WTC11 (cell line): ENCODE data around the gene SH3BP5L. TPM values are rescaled to one million over a fixed set of nuclear protein-coding genes. Genes with fewer than 3 reads are reported as not detected.

Experiments used
- ATAC-seq: fragments of 200-7000 bp; cut with Tn5 transposase; 2 replicates; pipeline ENCODE4 v1.10.0; 2021; ENCODE audit warnings: mild to moderate bottlenecking, moderate library complexity
- CTCF ChIA-PET: fragments of 300-600 bp; sonication (Branson Sonifier 250); formaldehyde crosslinking; loops from one replicate; lab custom pipeline; 2021; ENCODE audit warnings: antibody characterized with exemption; lab: Charles Lee
- POLR2A ChIA-PET: fragments of 350-600 bp; sonication (Branson Sonifier 250); formaldehyde crosslinking; loops from one replicate; lab custom pipeline; 2021; ENCODE audit warnings: antibody characterized with exemption; lab: Charles Lee
- DNase-seq: peaks from one replicate; pipeline ENCODE4 v3.0.0; 2021; ENCODE audit warnings: low spot score
- H3K27ac Mint-ChIP-seq: 2 replicates; pipeline ENCODE4 v1.8.0; 2021; ENCODE audit warnings: mixed read lengths
- H3K27me3 Mint-ChIP-seq: 2 replicates; pipeline ENCODE4 v1.8.0; 2021; ENCODE audit warnings: low read depth, mild to moderate bottlenecking, moderate library complexity, mixed read lengths
- H3K36me3 Mint-ChIP-seq: 2 replicates; pipeline ENCODE4 v1.8.0; 2021; ENCODE audit warnings: mixed read lengths
- H3K4me1 Mint-ChIP-seq: 2 replicates; pipeline ENCODE4 v1.8.0; 2022; ENCODE audit warnings: mixed read lengths
- H3K4me3 Mint-ChIP-seq: 2 replicates; pipeline ENCODE4 v1.8.0; 2021; ENCODE audit warnings: mild to moderate bottlenecking, moderate library complexity, mixed read lengths
- H3K9me3 Mint-ChIP-seq: 2 replicates; pipeline ENCODE4 v1.8.0; 2021; ENCODE audit warnings: mixed read lengths
- FOXK1 ChIP-seq: sonication (generic); formaldehyde crosslinking; IDR thresholded peaks from 2 replicates; pipeline ENCODE4 v1.8.0; 2022; ENCODE audit warnings: mild to moderate bottlenecking, moderate library complexity, missing genetic modification reagents
- GRHL2 ChIP-seq: fragments of 250-450 bp; sonication (Bioruptor Pico); IDR thresholded peaks from 2 replicates; pipeline ENCODE4 v1.8.0; 2022; ENCODE audit warnings: mild to moderate bottlenecking, moderate library complexity; ENCODE audit not compliant: insufficient replicate concordance, severe bottlenecking
- HMGA2 ChIP-seq: fragments of 250-450 bp; sonication (Bioruptor Pico); IDR thresholded peaks from 2 replicates; pipeline ENCODE4 v1.4.0; 2021; ENCODE audit warnings: mild to moderate bottlenecking, moderate library complexity
- RORB ChIP-seq: fragments of 250-450 bp; sonication (Bioruptor Pico); IDR thresholded peaks from 2 replicates; pipeline ENCODE4 v1.9.0; 2021; ENCODE audit warnings: mild to moderate bottlenecking
- TCF7 ChIP-seq: sonication (generic); formaldehyde crosslinking; IDR thresholded peaks from 2 replicates; pipeline ENCODE4 v1.8.0; 2022; ENCODE audit warnings: mild to moderate bottlenecking, low read depth, missing genetic modification reagents, moderate library complexity
- ZNF671 ChIP-seq: fragments of 250-450 bp; sonication (Bioruptor Pico); IDR thresholded peaks from 2 replicates; pipeline ENCODE4 v1.8.0; 2021; ENCODE audit warnings: mild to moderate bottlenecking
- total RNA-seq: library from RNA; stranded (reverse); gene quantifications from 3 replicates; pipeline ENCODE4 v1.2.3, GENCODE V29; 2021
- TF ChIP-seq, protein P1 (sequence below): sonication (generic); formaldehyde crosslinking; IDR thresholded peaks from 2 replicates; pipeline ENCODE4 v1.8.0; 2022; ENCODE audit warnings: mild to moderate bottlenecking, missing genetic modification reagents
- TF ChIP-seq, protein P2 (sequence below): sonication (generic); formaldehyde crosslinking; IDR thresholded peaks from 2 replicates; pipeline ENCODE4 v1.8.1; 2023; ENCODE audit warnings: mild to moderate bottlenecking, missing genetic modification reagents, moderate library complexity
- TF ChIP-seq, protein P3 (sequence below): sonication (generic); formaldehyde crosslinking; IDR thresholded peaks from 2 replicates; pipeline ENCODE4 v1.8.1; 2022; ENCODE audit warnings: mild to moderate bottlenecking, moderate library complexity, missing genetic modification reagents
- TF ChIP-seq, protein P4 (sequence below): sonication (generic); formaldehyde crosslinking; IDR thresholded peaks from 2 replicates; pipeline ENCODE4 v1.8.1; 2023; ENCODE audit warnings: mild to moderate bottlenecking, missing genetic modification reagents
- TF ChIP-seq, protein P5 (sequence below): sonication (generic); formaldehyde crosslinking; IDR thresholded peaks from 2 replicates; pipeline ENCODE4 v1.8.0; 2023; ENCODE audit warnings: missing genetic modification reagents, mild to moderate bottlenecking, borderline replicate concordance
- TF ChIP-seq, protein P6 (sequence below): fragments of 250-450 bp; sonication (Bioruptor Pico); conservative IDR thresholded peaks from 2 replicates; pipeline ENCODE4 v1.9.0; 2021; ENCODE audit warnings: mild to moderate bottlenecking
- TF ChIP-seq, protein P7 (sequence below): fragments of 250-450 bp; sonication (Bioruptor Pico); IDR thresholded peaks from 2 replicates; pipeline ENCODE4 v1.9.0; 2021; ENCODE audit warnings: mild to moderate bottlenecking
- TF ChIP-seq, protein P8 (sequence below): sonication (generic); formaldehyde crosslinking; conservative IDR thresholded peaks from 2 replicates; pipeline ENCODE4 v1.8.1; 2022; ENCODE audit warnings: mild to moderate bottlenecking, missing genetic modification reagents

SH3BP5L gene
- total RNA-seq, 1 experiment from 2014 or later = 32.9 TPM

DNA sequence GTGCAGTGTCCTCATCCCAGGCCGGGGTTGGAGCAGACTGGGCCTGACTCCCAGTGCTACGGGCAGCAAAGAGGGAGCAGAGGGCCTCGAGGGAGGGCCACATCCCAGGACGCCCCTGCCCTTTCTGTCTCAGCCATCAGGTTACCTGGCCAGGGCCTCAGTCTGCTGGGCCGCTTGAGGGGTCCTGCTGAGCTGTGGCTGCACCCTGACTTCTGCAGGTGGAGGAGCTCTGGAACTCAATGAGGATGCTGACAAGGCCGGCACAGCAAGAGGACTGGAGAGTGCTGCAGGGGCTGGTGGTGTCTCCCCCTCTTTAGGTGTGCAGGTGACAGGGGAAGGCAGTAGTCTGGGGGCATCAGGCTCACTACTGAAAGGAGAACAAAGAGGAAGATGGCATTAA, 29.9 kb upstream of the SH3BP5L start (continued):
- TF ChIP-seq, protein P1, sequence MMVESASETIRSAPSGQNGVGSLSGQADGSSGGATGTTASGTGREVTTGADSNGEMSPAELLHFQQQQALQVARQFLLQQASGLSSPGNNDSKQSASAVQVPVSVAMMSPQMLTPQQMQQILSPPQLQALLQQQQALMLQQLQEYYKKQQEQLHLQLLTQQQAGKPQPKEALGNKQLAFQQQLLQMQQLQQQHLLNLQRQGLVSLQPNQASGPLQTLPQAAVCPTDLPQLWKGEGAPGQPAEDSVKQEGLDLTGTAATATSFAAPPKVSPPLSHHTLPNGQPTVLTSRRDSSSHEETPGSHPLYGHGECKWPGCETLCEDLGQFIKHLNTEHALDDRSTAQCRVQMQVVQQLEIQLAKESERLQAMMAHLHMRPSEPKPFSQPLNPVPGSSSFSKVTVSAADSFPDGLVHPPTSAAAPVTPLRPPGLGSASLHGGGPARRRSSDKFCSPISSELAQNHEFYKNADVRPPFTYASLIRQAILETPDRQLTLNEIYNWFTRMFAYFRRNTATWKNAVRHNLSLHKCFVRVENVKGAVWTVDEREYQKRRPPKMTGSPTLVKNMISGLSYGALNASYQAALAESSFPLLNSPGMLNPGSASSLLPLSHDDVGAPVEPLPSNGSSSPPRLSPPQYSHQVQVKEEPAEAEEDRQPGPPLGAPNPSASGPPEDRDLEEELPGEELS (CRISPR knock-in tag) = no peak
- TF ChIP-seq, protein P2, sequence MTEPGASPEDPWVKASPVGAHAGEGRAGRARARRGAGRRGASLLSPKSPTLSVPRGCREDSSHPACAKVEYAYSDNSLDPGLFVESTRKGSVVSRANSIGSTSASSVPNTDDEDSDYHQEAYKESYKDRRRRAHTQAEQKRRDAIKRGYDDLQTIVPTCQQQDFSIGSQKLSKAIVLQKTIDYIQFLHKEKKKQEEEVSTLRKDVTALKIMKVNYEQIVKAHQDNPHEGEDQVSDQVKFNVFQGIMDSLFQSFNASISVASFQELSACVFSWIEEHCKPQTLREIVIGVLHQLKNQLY (CRISPR knock-in tag) = no peak
- TF ChIP-seq, protein P3, sequence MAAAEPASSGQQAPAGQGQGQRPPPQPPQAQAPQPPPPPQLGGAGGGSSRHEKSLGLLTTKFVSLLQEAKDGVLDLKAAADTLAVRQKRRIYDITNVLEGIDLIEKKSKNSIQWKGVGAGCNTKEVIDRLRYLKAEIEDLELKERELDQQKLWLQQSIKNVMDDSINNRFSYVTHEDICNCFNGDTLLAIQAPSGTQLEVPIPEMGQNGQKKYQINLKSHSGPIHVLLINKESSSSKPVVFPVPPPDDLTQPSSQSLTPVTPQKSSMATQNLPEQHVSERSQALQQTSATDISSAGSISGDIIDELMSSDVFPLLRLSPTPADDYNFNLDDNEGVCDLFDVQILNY (CRISPR knock-in tag) = no peak
- TF ChIP-seq, all 79 proteins: peak for 0

DNA sequence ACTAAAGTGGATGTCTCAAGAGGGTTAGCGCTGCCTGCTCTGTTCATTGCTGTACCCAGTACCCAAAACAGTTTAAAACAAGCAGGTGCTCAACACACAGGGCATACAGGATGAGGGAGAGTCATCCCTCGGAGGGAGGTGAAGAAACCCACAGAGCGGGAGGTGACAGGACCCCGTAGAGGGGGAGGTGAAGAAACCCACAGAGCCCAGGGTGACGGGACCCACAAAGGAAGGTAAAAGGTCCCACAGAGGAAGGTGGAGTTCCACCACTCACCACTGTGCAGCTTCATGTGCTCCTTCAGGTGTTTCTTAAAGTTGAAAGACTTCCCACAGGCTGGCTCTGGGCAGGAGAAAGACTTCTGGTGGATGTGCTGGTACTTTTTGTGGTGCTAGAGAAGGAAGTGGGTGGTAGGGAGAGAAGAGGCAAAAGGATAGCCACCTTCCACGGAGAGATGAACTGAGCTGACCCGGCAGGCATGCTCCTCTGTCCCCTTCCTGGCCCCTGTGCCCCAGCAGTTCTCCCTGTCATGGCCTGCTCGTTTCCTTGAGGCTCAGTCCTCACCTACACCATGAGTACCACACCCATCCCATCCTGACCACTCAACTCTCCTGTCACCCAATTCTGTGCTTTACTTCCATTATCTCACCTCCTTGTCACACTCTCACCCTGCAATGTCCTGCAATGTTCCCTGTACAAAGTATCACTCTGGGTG, 28.1 kb upstream of the SH3BP5L start:
- ChIA-PET POLR2A (no interaction called here), CTCF (no interaction called here)
- Mint-ChIP-seq H3K4me3 (no peak overlapping the region), H3K27me3 (no peaks in the 10 kb centered on the region), H3K27ac (no peak overlapping the region), H3K9me3 (no peaks in the 10 kb centered on the region), H3K4me1 (peaks cover 8% of the 10 kb centered on the region), H3K36me3 (peaks cover 14% of the 10 kb centered on the region)
- no peak for DNase-seq
- ATAC-seq = no peak
- TF ChIP-seq ZNF671 (CRISPR knock-in tag) (no peak), RORB (CRISPR knock-in tag) (no peak), TCF7 (CRISPR knock-in tag) (no peak), HMGA2 (CRISPR knock-in tag) (no peak)
- TF ChIP-seq, protein P4, sequence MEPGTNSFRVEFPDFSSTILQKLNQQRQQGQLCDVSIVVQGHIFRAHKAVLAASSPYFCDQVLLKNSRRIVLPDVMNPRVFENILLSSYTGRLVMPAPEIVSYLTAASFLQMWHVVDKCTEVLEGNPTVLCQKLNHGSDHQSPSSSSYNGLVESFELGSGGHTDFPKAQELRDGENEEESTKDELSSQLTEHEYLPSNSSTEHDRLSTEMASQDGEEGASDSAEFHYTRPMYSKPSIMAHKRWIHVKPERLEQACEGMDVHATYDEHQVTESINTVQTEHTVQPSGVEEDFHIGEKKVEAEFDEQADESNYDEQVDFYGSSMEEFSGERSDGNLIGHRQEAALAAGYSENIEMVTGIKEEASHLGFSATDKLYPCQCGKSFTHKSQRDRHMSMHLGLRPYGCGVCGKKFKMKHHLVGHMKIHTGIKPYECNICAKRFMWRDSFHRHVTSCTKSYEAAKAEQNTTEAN (CRISPR knock-in tag) = no peak
- TF ChIP-seq, protein P5, sequence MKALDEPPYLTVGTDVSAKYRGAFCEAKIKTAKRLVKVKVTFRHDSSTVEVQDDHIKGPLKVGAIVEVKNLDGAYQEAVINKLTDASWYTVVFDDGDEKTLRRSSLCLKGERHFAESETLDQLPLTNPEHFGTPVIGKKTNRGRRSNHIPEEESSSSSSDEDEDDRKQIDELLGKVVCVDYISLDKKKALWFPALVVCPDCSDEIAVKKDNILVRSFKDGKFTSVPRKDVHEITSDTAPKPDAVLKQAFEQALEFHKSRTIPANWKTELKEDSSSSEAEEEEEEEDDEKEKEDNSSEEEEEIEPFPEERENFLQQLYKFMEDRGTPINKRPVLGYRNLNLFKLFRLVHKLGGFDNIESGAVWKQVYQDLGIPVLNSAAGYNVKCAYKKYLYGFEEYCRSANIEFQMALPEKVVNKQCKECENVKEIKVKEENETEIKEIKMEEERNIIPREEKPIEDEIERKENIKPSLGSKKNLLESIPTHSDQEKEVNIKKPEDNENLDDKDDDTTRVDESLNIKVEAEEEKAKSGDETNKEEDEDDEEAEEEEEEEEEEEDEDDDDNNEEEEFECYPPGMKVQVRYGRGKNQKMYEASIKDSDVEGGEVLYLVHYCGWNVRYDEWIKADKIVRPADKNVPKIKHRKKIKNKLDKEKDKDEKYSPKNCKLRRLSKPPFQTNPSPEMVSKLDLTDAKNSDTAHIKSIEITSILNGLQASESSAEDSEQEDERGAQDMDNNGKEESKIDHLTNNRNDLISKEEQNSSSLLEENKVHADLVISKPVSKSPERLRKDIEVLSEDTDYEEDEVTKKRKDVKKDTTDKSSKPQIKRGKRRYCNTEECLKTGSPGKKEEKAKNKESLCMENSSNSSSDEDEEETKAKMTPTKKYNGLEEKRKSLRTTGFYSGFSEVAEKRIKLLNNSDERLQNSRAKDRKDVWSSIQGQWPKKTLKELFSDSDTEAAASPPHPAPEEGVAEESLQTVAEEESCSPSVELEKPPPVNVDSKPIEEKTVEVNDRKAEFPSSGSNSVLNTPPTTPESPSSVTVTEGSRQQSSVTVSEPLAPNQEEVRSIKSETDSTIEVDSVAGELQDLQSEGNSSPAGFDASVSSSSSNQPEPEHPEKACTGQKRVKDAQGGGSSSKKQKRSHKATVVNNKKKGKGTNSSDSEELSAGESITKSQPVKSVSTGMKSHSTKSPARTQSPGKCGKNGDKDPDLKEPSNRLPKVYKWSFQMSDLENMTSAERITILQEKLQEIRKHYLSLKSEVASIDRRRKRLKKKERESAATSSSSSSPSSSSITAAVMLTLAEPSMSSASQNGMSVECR (CRISPR knock-in tag) = no peak
- TF ChIP-seq, all 79 proteins: peak for 0

DNA sequence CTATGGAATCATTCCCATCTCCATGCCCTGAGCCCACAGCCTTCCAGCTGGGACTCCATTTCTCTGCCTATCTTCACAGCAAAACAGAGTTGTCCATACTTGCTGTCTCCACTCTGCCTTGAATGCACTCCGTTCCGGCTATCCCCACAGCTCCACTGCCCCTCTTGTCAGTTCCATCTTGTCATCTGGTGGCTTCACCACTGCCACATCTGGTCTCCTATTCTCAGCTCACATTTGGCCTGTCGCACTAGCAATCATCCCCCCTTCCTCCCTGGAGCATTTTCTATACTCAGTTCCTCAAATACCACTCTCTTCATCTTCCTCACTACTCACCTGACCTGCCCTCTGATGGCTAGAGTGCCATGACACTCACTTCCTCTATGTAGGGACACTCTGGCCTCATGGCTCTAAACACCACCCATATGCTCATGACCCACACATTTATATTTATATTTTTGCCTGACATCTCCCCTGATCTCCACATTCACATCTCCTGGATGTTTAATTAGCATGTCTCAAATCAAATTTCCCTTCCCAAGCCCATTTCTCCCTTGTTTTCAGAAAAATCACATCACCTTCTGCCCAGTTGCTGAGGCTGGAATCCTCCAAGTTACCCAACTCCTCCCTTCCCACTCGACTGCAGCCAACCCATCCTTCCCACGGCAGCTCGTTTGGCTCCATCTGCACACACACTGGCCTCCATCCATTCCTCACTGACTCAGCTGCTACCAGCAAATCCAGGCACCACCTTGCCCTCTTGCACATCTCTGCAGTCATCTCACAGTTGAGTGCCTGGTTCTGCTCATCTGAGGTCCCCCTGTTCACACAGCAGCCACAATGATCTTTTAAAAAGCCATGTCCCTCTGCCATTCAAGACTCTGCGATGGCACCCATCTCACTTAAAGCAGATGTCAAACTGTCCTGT, 27.0 kb upstream of the SH3BP5L start:
- ChIA-PET POLR2A (no interaction called here), CTCF (no interaction called here)
- H3K4me1 Mint-ChIP-seq = peaks cover 7% of the 10 kb centered on the region
- no peak overlapping the region for H3K27ac Mint-ChIP-seq
- DNase-seq (no peak), ATAC-seq (no peak)
- H3K9me3 Mint-ChIP-seq = no peaks in the 10 kb centered on the region
- H3K27me3 Mint-ChIP-seq = no peaks in the 10 kb centered on the region
- H3K36me3 Mint-ChIP-seq = peaks cover 16% of the 10 kb centered on the region
- H3K4me3 Mint-ChIP-seq = no peak overlapping the region
- TF ChIP-seq, protein P6, sequence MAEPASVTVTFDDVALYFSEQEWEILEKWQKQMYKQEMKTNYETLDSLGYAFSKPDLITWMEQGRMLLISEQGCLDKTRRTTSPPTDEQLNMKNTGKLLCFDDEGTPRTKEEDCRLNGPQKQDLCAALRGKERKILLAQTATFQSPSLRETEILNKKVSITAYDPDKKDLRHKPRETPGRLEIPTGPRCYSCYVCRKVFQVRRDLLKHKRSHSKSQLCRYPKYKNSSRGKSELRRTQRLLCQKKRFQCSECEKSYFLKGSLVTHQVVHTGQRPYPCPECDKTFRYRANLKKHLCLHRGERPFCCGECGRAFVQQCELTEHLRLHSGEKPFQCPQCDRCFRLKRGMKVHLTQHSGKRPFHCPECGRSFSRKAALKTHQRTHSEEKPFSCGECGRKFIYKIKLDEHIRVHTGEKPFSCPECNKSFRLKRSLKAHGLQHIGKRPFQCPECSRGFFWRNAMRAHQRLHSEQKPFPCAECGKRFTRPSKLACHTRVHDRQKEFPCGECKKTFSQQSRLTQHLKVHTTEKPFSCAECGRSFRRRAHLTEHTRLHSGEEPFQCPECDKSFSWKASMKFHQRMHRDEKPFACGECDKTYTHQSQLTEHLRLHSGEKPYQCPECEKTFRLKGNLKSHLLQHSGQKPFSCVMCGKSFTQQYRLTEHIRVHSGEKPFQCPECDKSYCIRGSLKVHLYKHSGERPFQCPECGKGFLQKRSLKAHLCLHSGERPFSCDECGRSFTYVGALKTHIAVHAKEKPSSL = no peak
- no peak for TF ChIP-seq FOXK1
- TF ChIP-seq GRHL2 = no peak
- TF ChIP-seq, protein P7, sequence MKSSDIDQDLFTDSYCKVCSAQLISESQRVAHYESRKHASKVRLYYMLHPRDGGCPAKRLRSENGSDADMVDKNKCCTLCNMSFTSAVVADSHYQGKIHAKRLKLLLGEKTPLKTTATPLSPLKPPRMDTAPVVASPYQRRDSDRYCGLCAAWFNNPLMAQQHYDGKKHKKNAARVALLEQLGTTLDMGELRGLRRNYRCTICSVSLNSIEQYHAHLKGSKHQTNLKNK (CRISPR knock-in tag) = no peak
- TF ChIP-seq, protein P8, sequence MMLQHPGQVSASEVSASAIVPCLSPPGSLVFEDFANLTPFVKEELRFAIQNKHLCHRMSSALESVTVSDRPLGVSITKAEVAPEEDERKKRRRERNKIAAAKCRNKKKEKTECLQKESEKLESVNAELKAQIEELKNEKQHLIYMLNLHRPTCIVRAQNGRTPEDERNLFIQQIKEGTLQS (CRISPR knock-in tag) = no peak
